CD4-positive, alpha-beta memory T cell (primary cell): ENCODE measurements around the gene RASD2. TPM values are rescaled to one million over a fixed set of nuclear protein-coding genes. Genes with fewer than 3 reads are reported as not detected.

Source experiments
- CTCF ChIA-PET: fragments of 350-600 bp; sonication (Branson Sonifier 250); formaldehyde crosslinking; loops from one replicate; lab custom pipeline; 2021; ENCODE audit warnings: inconsistent platforms; ENCODE audit not compliant: partially characterized antibody; lab: Charles Lee
- POLR2A ChIA-PET: fragments of 350-600 bp; sonication (Branson Sonifier 250); formaldehyde crosslinking; loops from one replicate; lab custom pipeline; 2021; ENCODE audit not compliant: partially characterized antibody; lab: Charles Lee
- DNase-seq, 5 donors: peaks; one replicate each; pipeline versions ENCODE4 v3.0.0 to v3.0.0-alpha.2; 2020 to 2022; ENCODE audit warnings: mixed read lengths in 1 of 5
- H3K27ac ChIP-seq: one replicate; pipeline ENCODE4 v1.7.0; 2013; ENCODE audit warnings: low read depth, low read length
- H3K27me3 ChIP-seq: 2 replicates; pipeline ENCODE4 v1.7.0; 2013; ENCODE audit warnings: mild to moderate bottlenecking, low read length, moderate library complexity; ENCODE audit not compliant: insufficient read depth
- H3K36me3 ChIP-seq: 2 replicates; pipeline ENCODE4 v1.7.0; 2013; ENCODE audit warnings: mild to moderate bottlenecking, low read length, moderate library complexity; ENCODE audit not compliant: insufficient read depth
- H3K4me1 ChIP-seq: 2 replicates; pipeline ENCODE4 v1.7.0; 2013; ENCODE audit warnings: mild to moderate bottlenecking, low read length, moderate library complexity; ENCODE audit not compliant: insufficient read depth
- H3K4me3 ChIP-seq, 2 donors: one replicate each; pipeline ENCODE4 v1.7.0; 2013; ENCODE audit warnings: low read length in 2 of 2, mild to moderate bottlenecking in 1 of 2
- H3K9me3 ChIP-seq, 2 donors: one replicate each; pipeline ENCODE4 v1.7.0; 2013; ENCODE audit warnings: low read length in 2 of 2, control low read depth in 1 of 2; ENCODE audit not compliant: control insufficient read depth in 1 of 2
- H3K27ac Mint-ChIP-seq, 7 donors: one replicate each; pipeline ENCODE4 v1.8.0; 2020 to 2021; ENCODE audit warnings: mixed read lengths in 7 of 7, mild to moderate bottlenecking in 6 of 7, inconsistent platforms in 3 of 7, moderate library complexity in 3 of 7
- H3K27me3 Mint-ChIP-seq, 2 donors: one replicate each; pipeline ENCODE4 v1.8.0; 2020 to 2021; ENCODE audit warnings: mixed read lengths in 2 of 2
- H3K36me3 Mint-ChIP-seq, 2 donors: one replicate each; pipeline ENCODE4 v1.8.0; 2020 to 2021; ENCODE audit warnings: mixed read lengths in 2 of 2, inconsistent platforms in 1 of 2, mild to moderate bottlenecking in 1 of 2
- H3K4me1 Mint-ChIP-seq, 4 donors: one replicate each; pipeline ENCODE4 v1.8.0; 2020 to 2021; ENCODE audit warnings: mixed read lengths in 4 of 4, mild to moderate bottlenecking in 1 of 4
- H3K4me3 Mint-ChIP-seq, 8 donors: one replicate each; pipeline ENCODE4 v1.8.0; 2020 to 2021; ENCODE audit warnings: mixed read lengths in 8 of 8, mild to moderate bottlenecking in 7 of 8, moderate library complexity in 6 of 8, inconsistent platforms in 3 of 8
- H3K9me3 Mint-ChIP-seq, 8 donors: one replicate each; pipeline ENCODE4 v1.8.0; 2020 to 2021; ENCODE audit warnings: mixed read lengths in 8 of 8, mild to moderate bottlenecking in 5 of 8, inconsistent platforms in 3 of 8, moderate library complexity in 1 of 8
- intact Hi-C: fragments of 100-400 bp; cut with micrococcal nuclease; formaldehyde crosslinking; loops from one replicate; pipeline ENCODE4 v1.15.1; 2023
- polyA plus RNA-seq, 2 donors: library from polyadenylated mRNA; unstranded; fragments of 300-500 nt; fragmentation: Illumina TruSeq; gene quantifications; one replicate each; pipeline ENCODE4 v1.2.3, GENCODE V29; 2021
- total RNA-seq, 2 experiments: library from RNA; stranded (reverse); gene quantifications; one replicate each; pipeline ENCODE4 v1.2.3, GENCODE V29; 2021

RASD2 gene
- total and polyA plus RNA-seq, 4 experiments from 2014 or later: 0.13 TPM; not detected in 3

DNA sequence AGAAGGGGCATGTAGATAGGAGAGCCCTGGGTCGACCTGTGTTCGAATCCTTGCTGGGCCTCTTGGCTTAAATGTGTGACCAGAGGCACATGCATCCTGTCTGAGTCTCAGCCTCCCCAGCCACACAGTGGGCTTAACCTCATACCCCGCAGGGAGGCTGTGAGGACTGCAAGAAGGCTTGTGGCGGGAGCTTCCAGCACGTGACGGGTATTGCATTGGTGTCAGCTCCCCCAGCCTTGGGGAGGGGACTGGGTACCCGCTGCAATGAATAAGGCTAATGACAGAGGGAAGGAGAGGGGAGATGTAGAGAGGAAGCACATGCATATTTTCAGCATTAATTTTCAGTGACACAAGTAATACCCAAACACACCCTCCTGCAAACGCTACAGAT, 8.1 kb downstream of the RASD2 start:
- POLR2A ChIA-PET: no interaction called here
- Mint-ChIP-seq H3K36me3 (no peaks in the 10 kb centered on the region), H3K27ac (peak overlapping the region in 1 of 7 donors; percentile 0), H3K9me3 (peaks cover 0 to 2% (median 0%) of the 10 kb centered on the region in 8 donors), H3K27me3 (peaks cover 4 to 10% of the 10 kb centered on the region in 2 donors), H3K4me3 (no peak overlapping the region), H3K4me1 (peaks cover 6 to 17% (median 13%) of the 10 kb centered on the region in 4 donors)
- DNase-seq: no peak
- Histone ChIP-seq H3K4me1 (peaks cover 17% of the 10 kb centered on the region), H3K4me3 (no peak overlapping the region), H3K9me3 (no peaks in the 10 kb centered on the region), H3K27me3 (no peaks in the 10 kb centered on the region), H3K36me3 (no peaks in the 10 kb centered on the region), H3K27ac (no peak overlapping the region)
- CTCF ChIA-PET: no interaction called here
- intact Hi-C loops: no loop called here

DNA sequence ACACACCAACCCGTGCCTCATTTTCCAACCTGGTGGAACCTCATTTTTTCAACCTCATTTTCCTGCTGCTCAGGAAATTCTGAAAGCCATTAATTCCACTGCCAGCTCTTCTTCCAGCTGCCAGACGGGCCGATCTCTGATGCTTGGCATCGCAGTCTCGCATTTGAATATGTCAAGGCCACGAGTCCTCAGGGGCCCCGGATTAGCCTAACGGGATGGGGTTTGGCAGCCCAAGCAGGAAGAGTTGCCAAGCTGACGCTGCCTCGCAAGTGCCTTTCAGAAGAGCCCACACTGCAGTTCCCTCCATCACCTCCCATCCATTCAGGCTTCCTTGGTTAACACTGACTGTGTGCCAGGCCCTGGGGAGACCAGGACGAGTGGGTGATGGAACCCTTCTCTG, 8.7 kb downstream of the RASD2 start:
- no peak for DNase-seq
- Histone ChIP-seq H3K27me3 (no peaks in the 10 kb centered on the region), H3K9me3 (no peaks in the 10 kb centered on the region), H3K27ac (no peak overlapping the region), H3K4me1 (peaks cover 23% of the 10 kb centered on the region), H3K36me3 (no peaks in the 10 kb centered on the region), H3K4me3 (no peak overlapping the region)
- intact Hi-C loops: no loop called here
- H3K27ac Mint-ChIP-seq: no peak overlapping the region
- no peaks in the 10 kb centered on the region for H3K36me3 Mint-ChIP-seq
- peaks cover 2 to 8% of the 10 kb centered on the region in 2 donors for H3K27me3 Mint-ChIP-seq
- H3K4me1 Mint-ChIP-seq: peaks cover 6 to 21% (median 15%) of the 10 kb centered on the region in 4 donors
- peaks cover 0 to 2% (median 0%) of the 10 kb centered on the region in 8 donors for H3K9me3 Mint-ChIP-seq
- CTCF ChIA-PET: interaction anchor here (0.6 kb wide), 1 partner anchor 114 kb away, joined by 3 read pairs; no protein-coding TSS in a partner anchor
- no peak overlapping the region for H3K4me3 Mint-ChIP-seq
- POLR2A ChIA-PET: no interaction called here

DNA sequence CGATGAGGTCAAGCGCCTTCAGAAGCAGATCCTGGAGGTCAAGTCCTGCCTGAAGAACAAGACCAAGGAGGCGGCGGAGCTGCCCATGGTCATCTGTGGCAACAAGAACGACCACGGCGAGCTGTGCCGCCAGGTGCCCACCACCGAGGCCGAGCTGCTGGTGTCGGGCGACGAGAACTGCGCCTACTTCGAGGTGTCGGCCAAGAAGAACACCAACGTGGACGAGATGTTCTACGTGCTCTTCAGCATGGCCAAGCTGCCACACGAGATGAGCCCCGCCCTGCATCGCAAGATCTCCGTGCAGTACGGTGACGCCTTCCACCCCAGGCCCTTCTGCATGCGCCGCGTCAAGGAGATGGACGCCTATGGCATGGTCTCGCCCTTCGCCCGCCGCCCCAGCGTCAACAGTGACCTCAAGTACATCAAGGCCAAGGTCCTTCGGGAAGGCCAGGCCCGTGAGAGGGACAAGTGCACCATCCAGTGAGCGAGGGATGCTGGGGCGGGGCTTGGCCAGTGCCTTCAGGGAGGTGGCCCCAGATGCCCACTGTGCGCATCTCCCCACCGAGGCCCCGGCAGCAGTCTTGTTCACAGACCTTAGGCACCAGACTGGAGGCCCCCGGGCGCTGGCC, 11.0 kb downstream of the RASD2 start:
- Histone ChIP-seq H3K9me3 (no peaks in the 10 kb centered on the region), H3K27ac (no peak overlapping the region), H3K4me3 (no peak overlapping the region), H3K36me3 (no peaks in the 10 kb centered on the region), H3K27me3 (no peaks in the 10 kb centered on the region), H3K4me1 (peaks cover 25% of the 10 kb centered on the region)
- Mint-ChIP-seq H3K9me3 (peaks cover 0 to 2% (median 0%) of the 10 kb centered on the region in 8 donors), H3K4me3 (no peak overlapping the region), H3K4me1 (peaks cover 6 to 21% (median 15%) of the 10 kb centered on the region in 4 donors), H3K36me3 (no peaks in the 10 kb centered on the region), H3K27me3 (no peaks in the 10 kb centered on the region), H3K27ac (no peak overlapping the region)
- intact Hi-C loops: loop anchor here (1.0 kb wide), 1 partner anchor 11 kb away; the partner anchor contains the start of gene RASD2
- no peak for DNase-seq
- POLR2A ChIA-PET: interaction anchor here (2.2 kb wide), 1 partner anchor 10 kb away, joined by 11 read pairs; the partner anchor contains the start of gene RASD2
- CTCF ChIA-PET: interaction anchor here (0.5 to 1.3 kb wide), 3 partner anchors 30 to 1020 kb away, joined by 3 to 5 read pairs (median 4); no protein-coding TSS in a partner anchor

DNA sequence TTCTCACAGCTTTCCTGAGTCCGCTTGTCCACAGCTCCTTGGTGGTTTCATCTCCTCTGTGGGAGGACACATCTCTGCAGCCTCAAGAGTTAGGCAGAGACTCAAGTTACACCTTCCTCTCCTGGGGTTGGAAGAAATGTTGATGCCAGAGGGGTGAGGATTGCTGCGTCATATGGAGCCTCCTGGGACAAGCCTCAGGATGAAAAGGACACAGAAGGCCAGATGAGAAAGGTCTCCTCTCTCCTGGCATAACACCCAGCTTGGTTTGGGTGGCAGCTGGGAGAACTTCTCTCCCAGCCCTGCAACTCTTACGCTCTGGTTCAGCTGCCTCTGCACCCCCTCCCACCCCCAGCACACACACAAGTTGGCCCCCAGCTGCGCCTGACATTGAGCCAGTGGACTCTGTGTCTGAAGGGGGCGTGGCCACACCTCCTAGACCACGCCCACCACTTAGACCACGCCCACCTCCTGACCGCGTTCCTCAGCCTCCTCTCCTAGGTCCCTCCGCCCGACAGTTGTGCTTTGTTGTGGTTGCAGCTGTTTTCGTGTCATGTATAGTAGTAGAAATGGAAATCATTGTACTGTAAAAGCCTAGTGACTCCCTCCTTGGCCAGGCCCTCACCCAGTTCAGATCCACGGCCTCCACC, 11.7 kb downstream of the RASD2 start:
- H3K27ac Mint-ChIP-seq: peak overlapping the region; percentile 7 to 91 (median 63)
- peak; percentile 82 to 92 (median 83) for DNase-seq
- Histone ChIP-seq H3K9me3 (no peaks in the 10 kb centered on the region), H3K36me3 (no peaks in the 10 kb centered on the region), H3K4me3 (no peak overlapping the region), H3K27me3 (no peaks in the 10 kb centered on the region), H3K27ac (no peak overlapping the region), H3K4me1 (peaks cover 25% of the 10 kb centered on the region)
- POLR2A ChIA-PET: interaction anchor here (1.5 to 2.2 kb wide), 2 partner anchors 11 to 96 kb away, joined by 5 to 11 read pairs; partner anchors contain the start of genes APOL6 and RASD2
- H3K4me3 Mint-ChIP-seq: peak overlapping the region in 7 of 8 donors; percentile 26 to 82 (median 68)
- no peaks in the 10 kb centered on the region for H3K36me3 Mint-ChIP-seq
- peaks cover 6 to 21% (median 15%) of the 10 kb centered on the region in 4 donors for H3K4me1 Mint-ChIP-seq
- intact Hi-C loops: loop anchor here (1.0 kb wide), 1 partner anchor 12 kb away; the partner anchor contains the start of gene RASD2
- peaks cover 0 to under 1% of the 10 kb centered on the region in 2 donors for H3K27me3 Mint-ChIP-seq
- H3K9me3 Mint-ChIP-seq: peaks cover 0 to 2% (median 0%) of the 10 kb centered on the region in 8 donors
- CTCF ChIA-PET: interaction anchor here (0.5 to 1.5 kb wide), 5 partner anchors 10 to 1019 kb away, joined by 3 to 5 read pairs (median 3); no protein-coding TSS in a partner anchor

DNA sequence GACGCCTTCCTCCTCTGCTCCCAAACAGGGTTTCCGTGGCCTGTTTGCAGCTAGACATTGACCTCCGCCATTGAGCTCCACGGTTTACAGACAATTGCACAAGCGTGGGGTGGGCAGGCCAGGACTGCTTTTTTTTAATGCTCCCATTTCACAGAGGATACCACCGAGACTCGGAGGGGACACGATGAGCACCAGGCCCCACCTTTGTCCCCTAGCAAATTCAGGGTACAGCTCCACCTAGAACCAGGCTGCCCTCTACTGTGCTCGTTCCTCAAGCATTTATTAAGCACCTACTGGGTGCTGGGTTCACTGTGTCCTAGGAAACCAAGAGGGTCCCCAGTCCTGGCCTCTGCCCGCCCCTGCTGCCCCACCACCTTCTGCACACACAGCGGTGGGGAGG, 12.2 kb downstream of the RASD2 start:
- peaks cover 0 to 2% (median 0%) of the 10 kb centered on the region in 8 donors for H3K9me3 Mint-ChIP-seq
- DNase-seq: no peak
- H3K4me1 ChIP-seq: peaks cover 25% of the 10 kb centered on the region
- no peaks in the 10 kb centered on the region for H3K9me3 ChIP-seq
- POLR2A ChIA-PET: interaction anchor here (1.5 to 2.2 kb wide), 2 partner anchors 11 to 96 kb away, joined by 5 to 11 read pairs; partner anchors contain the start of genes APOL6 and RASD2
- CTCF ChIA-PET: interaction anchor here (0.8 to 1.5 kb wide), 4 partner anchors 11 to 31 kb away, joined by 3 to 5 read pairs (median 4); no protein-coding TSS in a partner anchor
- no peaks in the 10 kb centered on the region for H3K27me3 ChIP-seq
- peaks cover 0 to 2% of the 10 kb centered on the region in 2 donors for H3K27me3 Mint-ChIP-seq
- no peaks in the 10 kb centered on the region for H3K36me3 Mint-ChIP-seq
- H3K4me1 Mint-ChIP-seq: peaks cover 6 to 21% (median 15%) of the 10 kb centered on the region in 4 donors
- no peak overlapping the region for H3K27ac ChIP-seq
- no peaks in the 10 kb centered on the region for H3K36me3 ChIP-seq
- H3K4me3 ChIP-seq: no peak overlapping the region
- H3K27ac Mint-ChIP-seq: peak overlapping the region; percentile 7 to 91 (median 63)
- intact Hi-C loops: loop anchor here (1.0 kb wide), 1 partner anchor 13 kb away; the partner anchor contains the start of gene RASD2
- peak overlapping the region in 7 of 8 donors; percentile 26 to 82 (median 68) for H3K4me3 Mint-ChIP-seq

DNA sequence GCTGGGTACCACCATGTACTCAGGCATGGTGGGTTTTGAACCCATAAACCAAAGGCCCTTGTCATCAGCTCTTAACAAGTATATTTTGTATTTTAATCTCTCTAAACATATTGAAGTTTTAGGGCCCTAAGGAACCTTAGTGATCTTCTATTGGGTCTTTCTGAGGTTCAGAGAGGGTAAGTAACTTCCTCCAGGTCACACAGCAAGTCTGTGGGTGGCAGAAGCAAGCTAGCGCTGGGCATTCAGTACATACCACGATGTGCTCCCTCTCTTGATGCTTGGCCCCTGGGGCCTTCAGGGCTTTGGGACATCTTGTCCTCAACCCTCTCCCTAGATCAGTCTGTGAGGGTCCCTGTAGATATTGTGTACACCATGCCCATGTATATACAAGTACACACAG, 12.7 kb downstream of the RASD2 start:
- Histone ChIP-seq H3K36me3 (no peaks in the 10 kb centered on the region), H3K27me3 (no peaks in the 10 kb centered on the region), H3K4me1 (peaks cover 25% of the 10 kb centered on the region), H3K9me3 (no peaks in the 10 kb centered on the region), H3K4me3 (no peak overlapping the region), H3K27ac (no peak overlapping the region)
- H3K36me3 Mint-ChIP-seq: no peaks in the 10 kb centered on the region
- peaks cover 2 to 3% of the 10 kb centered on the region in 2 donors for H3K27me3 Mint-ChIP-seq
- peak overlapping the region in 2 of 7 donors; percentile 47 to 57 for H3K27ac Mint-ChIP-seq
- ChIA-PET CTCF (interaction anchor here (1.0 to 1.5 kb wide), 3 partner anchors 11 to 15 kb away, joined by 3 read pairs; no protein-coding TSS in a partner anchor), POLR2A (interaction anchor here (1.0 to 2.2 kb wide), 3 partner anchors 12 to 254 kb away, joined by 3 to 11 read pairs (median 5); partner anchors contain the start of genes APOL6, RASD2 and TOM1)
- H3K9me3 Mint-ChIP-seq: peaks cover 0 to 2% (median 0%) of the 10 kb centered on the region in 8 donors
- intact Hi-C loops: no loop called here
- H3K4me1 Mint-ChIP-seq: peaks cover 6 to 21% (median 15%) of the 10 kb centered on the region in 4 donors
- H3K4me3 Mint-ChIP-seq: peak overlapping the region in 1 of 8 donors; percentile 33
- DNase-seq: no peak
